Parathyroid adenoma (tissue), 2 donors: ENCODE data around the gene SETD1A.

ENCODE experiments used
- H2AFZ ChIP-seq: fragments of 300-600 bp; sonication (generic); one replicate; pipeline ENCODE4 v1.7.0; 2017; ENCODE audit warnings: antibody characterized with exemption, mild to moderate bottlenecking
- H3K27ac ChIP-seq: fragments of 300-600 bp; sonication (generic); one replicate; pipeline ENCODE4 v1.7.0; 2017
- H3K27me3 ChIP-seq: fragments of 300-600 bp; sonication (generic); one replicate; pipeline ENCODE4 v1.7.0; 2017; ENCODE audit warnings: low read length; ENCODE audit not compliant: control insufficient read depth, insufficient read depth
- H3K36me3 ChIP-seq: fragments of 300-600 bp; sonication (generic); one replicate; pipeline ENCODE4 v1.7.0; 2017; ENCODE audit warnings: low read length; ENCODE audit not compliant: control insufficient read depth, insufficient read depth
- H3K4me1 ChIP-seq: fragments of 300-600 bp; sonication (generic); one replicate; pipeline ENCODE4 v1.7.0; 2017; ENCODE audit warnings: control low read depth
- H3K4me2 ChIP-seq: fragments of 300-600 bp; sonication (generic); one replicate; pipeline ENCODE4 v1.7.0; 2017; ENCODE audit warnings: low read length
- H3K4me3 ChIP-seq: fragments of 300-600 bp; sonication (generic); one replicate; pipeline ENCODE4 v1.7.0; 2017; ENCODE audit warnings: low read depth, low read length
- H3K79me2 ChIP-seq: fragments of 300-600 bp; sonication (generic); one replicate; pipeline ENCODE4 v1.7.0; 2017; ENCODE audit warnings: control low read depth
- H3K9ac ChIP-seq: fragments of 300-600 bp; sonication (generic); one replicate; pipeline ENCODE4 v1.7.0; 2017; ENCODE audit warnings: mild to moderate bottlenecking
- H3K9me3 ChIP-seq: fragments of 300-600 bp; sonication (generic); one replicate; pipeline ENCODE4 v1.7.0; 2017; ENCODE audit warnings: low read length; ENCODE audit not compliant: control insufficient read depth
- CTCF ChIP-seq: fragments of 300-600 bp; sonication (generic); IDR thresholded peaks from one replicate; pipeline ENCODE4 v1.7.0; 2017; ENCODE audit warnings: antibody characterized with exemption, mild to moderate bottlenecking
- donor health status: primary hyperparathyroidism.

Gene SETD1A

GRCh38 chr16:30965436-30965835, 7.9 kb downstream of the SETD1A start:
- TF ChIP-seq CTCF = no peak
- Histone ChIP-seq H3K4me1 (no peaks in the 10 kb centered on the region), H3K9me3 (no peaks in the 10 kb centered on the region), H3K27ac (no peak overlapping the region), H3K9ac (no peak overlapping the region), H2AFZ (no peak overlapping the region), H3K79me2 (peaks cover 10% of the 10 kb centered on the region), H3K27me3 (no peaks in the 10 kb centered on the region), H3K4me2 (no peak overlapping the region), H3K36me3 (no peaks in the 10 kb centered on the region), H3K4me3 (no peak overlapping the region)

DNA sequence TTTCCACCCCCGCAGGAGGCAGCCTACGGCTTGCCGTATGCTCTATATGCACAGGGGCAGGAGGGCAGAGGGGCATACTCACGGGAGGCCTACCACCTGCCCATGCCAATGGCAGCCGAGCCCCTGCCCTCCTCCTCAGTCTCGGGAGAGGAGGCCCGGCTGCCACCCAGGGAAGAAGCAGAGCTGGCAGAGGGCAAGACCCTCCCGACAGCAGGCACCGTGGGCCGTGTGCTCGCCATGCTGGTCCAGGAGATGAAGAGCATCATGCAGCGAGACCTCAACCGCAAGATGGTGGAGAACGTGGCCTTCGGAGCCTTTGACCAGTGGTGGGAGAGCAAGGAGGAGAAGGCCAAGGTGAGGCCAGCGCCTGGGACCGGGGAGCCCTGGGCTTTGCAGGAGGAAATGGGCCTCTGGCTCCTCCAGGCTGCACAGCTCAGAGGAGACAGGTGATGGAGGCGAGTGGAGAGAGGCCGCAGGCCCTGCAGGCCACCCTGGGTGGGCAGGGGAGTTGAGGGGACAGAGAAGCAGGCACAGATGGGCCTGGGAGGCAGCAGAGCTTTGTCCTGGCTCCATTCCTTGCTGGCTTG, 8.6 kb downstream of the SETD1A start:
- Histone ChIP-seq H2AFZ (no peak overlapping the region), H3K4me1 (no peaks in the 10 kb centered on the region), H3K4me2 (no peak overlapping the region), H3K9ac (no peak overlapping the region), H3K27ac (no peak overlapping the region), H3K9me3 (no peaks in the 10 kb centered on the region), H3K79me2 (peaks cover 10% of the 10 kb centered on the region), H3K27me3 (no peaks in the 10 kb centered on the region), H3K36me3 (no peaks in the 10 kb centered on the region), H3K4me3 (no peak overlapping the region)
- no peak for TF ChIP-seq CTCF

DNA sequence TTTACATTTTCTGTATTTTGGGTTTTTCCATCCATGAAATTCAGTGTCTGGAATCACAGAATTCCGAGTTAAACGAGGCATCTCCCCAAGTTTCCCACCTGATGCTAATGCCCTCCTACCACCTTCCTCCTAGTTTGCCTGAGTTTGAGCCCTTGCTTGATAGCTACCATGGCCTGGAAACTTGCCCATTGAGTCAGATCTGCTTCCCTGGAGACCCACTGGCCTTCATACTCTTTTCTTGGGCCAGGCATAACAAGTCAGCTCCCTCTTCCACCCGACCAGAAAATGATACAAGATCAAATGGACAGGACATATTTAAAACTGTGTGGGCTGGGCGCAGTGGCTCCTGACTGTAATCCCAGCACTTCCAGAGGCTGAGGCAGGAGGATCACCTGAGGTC, 10.2 kb downstream of the SETD1A start:
- Histone ChIP-seq H3K36me3 (no peaks in the 10 kb centered on the region), H3K79me2 (peaks cover 10% of the 10 kb centered on the region), H3K9ac (no peak overlapping the region), H3K4me3 (no peak overlapping the region), H3K4me2 (no peak overlapping the region), H3K27ac (no peak overlapping the region), H3K27me3 (no peaks in the 10 kb centered on the region), H3K4me1 (no peaks in the 10 kb centered on the region), H3K9me3 (no peaks in the 10 kb centered on the region), H2AFZ (no peak overlapping the region)
- TF ChIP-seq CTCF = no peak

DNA sequence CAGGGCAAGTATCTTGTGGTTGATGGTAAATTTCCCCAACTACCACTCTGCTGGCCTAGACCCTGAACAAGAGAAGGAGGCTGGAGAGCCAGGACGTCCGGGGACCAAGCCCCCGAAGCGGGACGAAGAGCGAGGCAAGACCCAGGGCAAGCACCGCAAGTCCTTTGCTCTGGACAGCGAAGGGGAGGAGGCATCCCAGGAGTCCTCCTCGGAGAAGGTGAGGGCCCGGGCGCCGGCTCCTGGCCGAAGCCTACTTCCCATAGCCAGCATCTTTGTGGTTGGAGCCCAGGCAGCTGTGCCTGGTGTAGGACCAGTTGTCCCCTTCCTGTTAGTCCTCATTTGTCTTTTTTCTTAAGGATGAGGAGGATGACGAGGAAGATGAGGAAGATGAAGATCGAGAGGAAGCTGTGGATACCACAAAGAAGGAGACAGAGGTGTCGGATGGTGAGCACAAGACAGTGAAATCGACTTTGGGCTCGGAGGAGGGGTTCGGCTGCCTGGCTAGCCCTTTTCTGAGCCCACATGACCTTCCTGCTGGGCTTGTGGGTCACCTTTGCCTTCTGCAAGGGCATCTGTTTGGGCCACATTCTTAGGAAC, 11.8 kb downstream of the SETD1A start:
- Histone ChIP-seq H3K9ac (no peak overlapping the region), H2AFZ (no peak overlapping the region), H3K4me1 (no peaks in the 10 kb centered on the region), H3K4me2 (no peak overlapping the region), H3K4me3 (no peak overlapping the region), H3K79me2 (peaks cover 16% of the 10 kb centered on the region), H3K9me3 (no peaks in the 10 kb centered on the region), H3K36me3 (no peaks in the 10 kb centered on the region), H3K27ac (no peak overlapping the region), H3K27me3 (no peaks in the 10 kb centered on the region)
- TF ChIP-seq CTCF = no peak

- H3K4me3 ChIP-seq = no peak overlapping the region
- no peaks in the 10 kb centered on the region for H3K36me3 ChIP-seq
- H3K79me2 ChIP-seq = peaks cover 14% of the 10 kb centered on the region
- H2AFZ ChIP-seq = no peak overlapping the region
- H3K27me3 ChIP-seq = no peaks in the 10 kb centered on the region
- no peaks in the 10 kb centered on the region for H3K9me3 ChIP-seq
- H3K9ac ChIP-seq = no peak overlapping the region
- no peaks in the 10 kb centered on the region for H3K4me1 ChIP-seq
- no peak for TF ChIP-seq CTCF
- no peak overlapping the region for H3K27ac ChIP-seq
- H3K4me2 ChIP-seq = no peak overlapping the region
Measured at GRCh38 chr16:30971298-30971697, 13.7 kb downstream of the SETD1A start.
